ENCODE data around the gene MAP4K5.
"Not testable (repeated sequence)": the region's sequence is repeated elsewhere in the genome, so short reads cannot be mapped to it uniquely, and the experiment has no call there.

MAP4K5 gene

GRCh38 chr14:50532502-50533240 is at the start of gene MAP4K5:
Gene MAP4K5, minus strand, starts transcription at chr14:50532569. Its CDS starts 520 bp downstream, at chr14:50532049.
- DNase-seq (ENCODE audit: low read depth in 1 of 2, low spot score in 1 of 2): peak; percentile 79 to 84

DNA sequence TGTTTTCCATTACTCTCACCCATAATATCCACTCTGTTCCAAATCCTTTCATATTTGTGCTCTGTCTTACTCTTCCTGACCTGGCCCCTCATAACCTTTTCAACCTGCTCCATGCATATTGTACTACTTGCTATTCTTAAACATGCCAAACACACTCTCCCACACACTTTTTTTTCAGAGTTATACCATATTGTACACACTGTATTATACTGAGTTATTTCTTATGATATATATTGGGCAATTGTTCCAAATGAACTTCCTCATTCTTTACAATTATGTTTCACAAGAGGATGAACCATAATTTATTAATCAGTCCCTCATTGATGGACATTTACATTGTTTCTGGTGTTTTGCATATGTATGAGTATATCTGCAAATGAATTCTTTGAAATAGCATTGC is 46.1 kb upstream of the MAP4K5 start:
- no peak for DNase-seq (ENCODE audit: low read depth in 1 of 2, low spot score in 1 of 2)

GRCh38 chr14:50577982-50578381 is 45.6 kb upstream of the MAP4K5 start:
- no peak for DNase-seq (ENCODE audit: low read depth in 1 of 2, low spot score in 1 of 2)

GRCh38 chr14:50575769-50576168 is 43.4 kb upstream of the MAP4K5 start:
- no peak for DNase-seq (ENCODE audit: low read depth in 1 of 2, low spot score in 1 of 2)

DNA sequence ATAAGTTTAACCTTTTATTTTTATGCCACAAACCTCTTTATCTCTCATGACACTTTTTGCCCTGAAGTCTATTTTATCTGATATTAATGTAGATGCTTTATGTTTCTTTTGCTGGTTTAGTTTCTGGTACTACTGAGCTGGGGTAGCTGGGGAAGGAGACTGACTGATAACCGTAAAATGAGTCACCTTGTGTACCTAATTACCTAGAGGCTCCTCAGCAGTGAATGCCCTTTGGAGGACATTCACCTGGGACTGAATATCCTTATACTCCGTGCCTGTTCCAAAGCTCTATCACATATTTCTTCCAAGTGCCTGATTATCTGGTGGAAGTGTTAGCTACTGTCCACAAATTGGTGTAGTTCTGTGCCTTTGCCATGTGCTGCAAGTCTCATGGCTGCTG is 41.5 kb upstream of the MAP4K5 start:
- no peak for DNase-seq (ENCODE audit: low read depth in 1 of 2, low spot score in 1 of 2)

GRCh38 chr14:50569714-50570274 is 37.4 kb upstream of the MAP4K5 start:
- no peak for DNase-seq (ENCODE audit: low read depth in 1 of 2, low spot score in 1 of 2)

DNA sequence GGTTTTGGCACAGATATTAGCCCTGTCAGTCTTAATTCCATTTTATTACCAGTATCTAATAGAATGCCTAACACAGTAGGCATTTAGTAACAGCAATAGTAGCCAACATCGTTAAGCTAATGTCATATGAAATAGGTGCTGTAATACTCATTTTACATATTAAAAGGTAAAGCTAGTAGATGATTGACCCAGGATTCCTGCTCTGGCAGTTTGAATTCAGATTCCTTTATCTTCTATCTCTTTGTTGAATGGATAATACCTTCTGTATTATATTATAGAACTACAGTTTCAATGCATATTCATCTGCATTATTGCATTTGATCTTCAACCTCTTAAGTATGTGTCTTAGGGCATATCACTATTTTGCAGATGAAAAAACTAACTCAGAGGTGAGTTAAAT is 30.5 kb upstream of the MAP4K5 start:
- no peak for DNase-seq (ENCODE audit: low read depth in 1 of 2, low spot score in 1 of 2)

DNA sequence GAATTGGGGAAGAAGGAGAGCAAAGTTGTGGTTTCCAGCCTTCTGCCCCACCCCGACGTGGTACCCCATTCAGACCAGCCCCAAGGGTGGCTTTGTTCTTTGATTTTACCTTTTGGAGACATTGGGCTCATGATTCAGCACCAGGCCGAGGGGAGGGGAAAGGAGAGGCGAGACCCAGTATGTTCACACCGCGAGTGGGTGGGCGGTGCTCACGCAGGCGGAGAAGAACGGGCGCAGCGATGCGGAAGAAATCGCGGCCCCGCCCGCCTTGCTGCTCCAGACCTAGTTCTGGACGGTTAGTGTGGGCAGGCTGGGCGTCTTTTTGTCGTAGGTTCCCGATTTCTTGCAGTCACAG is 28.5 kb upstream of the MAP4K5 start:
- peak in 1 of 2 donors; percentile 38 for DNase-seq (ENCODE audit: low read depth in 1 of 2, low spot score in 1 of 2)

GRCh38 chr14:50559990-50560930 is 27.9 kb upstream of the MAP4K5 start, which contains the start of gene ATL1:
Gene ATL1, plus strand, starts transcription at chr14:50560145. Its CDS starts 121 bp downstream, at chr14:50560266.
- DNase-seq (ENCODE audit: low read depth in 1 of 2, low spot score in 1 of 2): peak in 1 of 2 donors; percentile 16

GRCh38 chr14:50552796-50553195 is 20.4 kb upstream of the MAP4K5 start:
- DNase-seq (ENCODE audit: low read depth in 1 of 2, low spot score in 1 of 2): not testable (repeated sequence)

DNA sequence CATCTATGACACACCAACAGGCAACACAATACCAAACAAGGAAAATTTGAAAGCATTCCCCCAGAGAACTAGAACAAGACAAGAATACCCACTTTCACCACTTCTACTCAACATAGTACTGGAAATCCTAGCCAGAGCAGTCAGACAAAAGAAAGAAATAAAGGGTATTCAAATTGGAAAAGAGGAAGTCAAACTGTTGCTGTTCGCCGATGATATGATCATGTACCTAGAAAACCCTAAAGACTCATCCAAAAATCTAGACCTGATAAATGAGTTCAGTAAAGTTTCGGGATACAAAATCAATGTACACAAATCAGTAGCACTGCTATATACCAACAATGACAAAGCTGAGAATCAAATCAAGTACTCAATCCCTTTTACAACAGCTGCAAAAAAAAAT is 19.5 kb upstream of the MAP4K5 start:
- no peak for DNase-seq (ENCODE audit: low read depth in 1 of 2, low spot score in 1 of 2)

- DNase-seq (ENCODE audit: low read depth in 1 of 2, low spot score in 1 of 2): no peak
Observed at GRCh38 chr14:50550294-50550693, 17.9 kb upstream of the MAP4K5 start.

DNA sequence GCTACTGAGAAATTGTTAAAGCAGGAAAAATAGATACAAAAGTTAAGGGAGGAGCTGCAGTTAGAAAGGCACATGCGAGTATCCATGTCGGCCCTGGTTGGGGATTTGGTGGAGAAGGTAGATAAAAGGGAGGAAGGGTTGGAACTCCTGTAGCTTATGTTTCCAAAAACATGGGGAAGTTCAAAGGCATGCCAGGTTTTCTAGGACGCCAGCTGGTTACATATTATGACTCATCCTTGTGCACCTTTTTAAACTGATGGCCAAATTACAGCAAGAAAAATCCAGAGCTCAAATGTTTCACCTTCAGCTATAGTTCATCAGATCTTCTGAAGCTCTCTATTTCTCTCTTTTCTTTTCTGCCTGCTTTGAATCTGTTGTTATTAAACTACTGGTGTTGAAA is 13.2 kb upstream of the MAP4K5 start:
- DNase-seq (ENCODE audit: low read depth in 1 of 2, low spot score in 1 of 2): no peak

- no peak for DNase-seq (ENCODE audit: low read depth in 1 of 2, low spot score in 1 of 2)
Observed at GRCh38 chr14:50544911-50545310, 12.5 kb upstream of the MAP4K5 start.

- DNase-seq (ENCODE audit: low read depth in 1 of 2, low spot score in 1 of 2): no peak
Observed at GRCh38 chr14:50542941-50543418, 10.6 kb upstream of the MAP4K5 start.

DNA sequence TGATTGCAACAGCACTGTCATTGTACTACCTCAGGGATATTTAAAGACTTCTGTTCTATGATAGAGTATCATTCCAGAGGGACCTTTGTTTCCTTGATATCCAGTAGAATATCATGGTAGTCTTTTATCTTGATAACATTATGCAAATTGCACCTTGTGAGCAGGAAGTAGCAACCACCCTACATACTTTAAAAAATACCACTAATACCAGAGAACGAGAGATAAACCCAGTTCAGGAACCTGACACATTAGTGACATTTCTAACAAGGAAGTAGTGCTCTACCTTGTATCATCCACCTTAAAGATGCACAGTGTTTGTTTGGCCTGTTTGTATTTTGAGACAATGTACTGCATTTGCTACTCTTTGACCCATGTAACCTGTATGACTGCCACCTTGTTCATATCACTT is 8.8 kb upstream of the MAP4K5 start:
- DNase-seq (ENCODE audit: low read depth in 1 of 2, low spot score in 1 of 2): no peak

- DNase-seq (ENCODE audit: low read depth in 1 of 2, low spot score in 1 of 2): no peak
Observed at GRCh38 chr14:50539051-50539450, 6.7 kb upstream of the MAP4K5 start.

DNA sequence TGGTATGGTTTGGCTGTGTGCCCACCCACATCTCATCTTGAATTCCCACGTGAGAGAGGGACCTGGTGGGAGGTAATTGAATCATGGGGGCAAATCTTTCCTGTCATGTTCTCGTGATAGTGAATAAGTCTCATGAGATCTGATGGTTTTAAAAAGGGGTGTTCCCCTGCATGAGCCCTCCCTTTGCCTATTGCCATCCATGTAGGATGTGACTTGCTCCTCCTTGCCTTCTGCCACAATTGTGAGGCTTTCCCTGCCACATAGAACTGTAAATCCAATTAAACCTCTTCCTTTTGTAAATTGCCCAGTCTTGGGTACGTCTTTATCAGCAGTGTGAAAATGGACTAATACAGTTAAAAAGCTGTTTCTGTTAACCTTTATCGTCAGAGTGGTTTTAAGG is 5.7 kb upstream of the MAP4K5 start:
- DNase-seq (ENCODE audit: low read depth in 1 of 2, low spot score in 1 of 2): not testable (repeated sequence)

GRCh38 chr14:50534997-50535396 is 2.6 kb upstream of the MAP4K5 start:
- no peak for DNase-seq (ENCODE audit: low read depth in 1 of 2, low spot score in 1 of 2)

DNA sequence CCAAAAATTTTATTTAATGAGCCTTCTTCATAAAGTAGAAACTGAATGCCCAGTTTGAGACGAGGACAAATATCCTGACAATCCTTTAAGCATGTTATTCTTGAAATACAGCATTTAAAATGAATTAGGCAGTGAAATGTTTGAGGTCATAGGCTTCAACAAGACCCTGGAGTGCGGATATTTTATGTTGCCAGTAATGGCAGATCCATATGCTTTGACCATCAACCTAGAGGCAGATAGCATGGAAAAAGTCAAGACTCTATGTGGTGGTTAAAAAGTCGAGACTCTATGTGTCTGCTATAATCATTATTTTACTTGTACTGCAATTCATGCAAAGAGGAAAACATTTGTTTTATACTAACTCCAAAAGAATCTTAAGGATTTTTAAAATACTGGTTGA is 2.0 kb upstream of the MAP4K5 start:
- DNase-seq (ENCODE audit: low read depth in 1 of 2, low spot score in 1 of 2): no peak

- no peak for DNase-seq (ENCODE audit: low read depth in 1 of 2, low spot score in 1 of 2)
Observed at GRCh38 chr14:50533806-50534205, 1.4 kb upstream of the MAP4K5 start.

DNA sequence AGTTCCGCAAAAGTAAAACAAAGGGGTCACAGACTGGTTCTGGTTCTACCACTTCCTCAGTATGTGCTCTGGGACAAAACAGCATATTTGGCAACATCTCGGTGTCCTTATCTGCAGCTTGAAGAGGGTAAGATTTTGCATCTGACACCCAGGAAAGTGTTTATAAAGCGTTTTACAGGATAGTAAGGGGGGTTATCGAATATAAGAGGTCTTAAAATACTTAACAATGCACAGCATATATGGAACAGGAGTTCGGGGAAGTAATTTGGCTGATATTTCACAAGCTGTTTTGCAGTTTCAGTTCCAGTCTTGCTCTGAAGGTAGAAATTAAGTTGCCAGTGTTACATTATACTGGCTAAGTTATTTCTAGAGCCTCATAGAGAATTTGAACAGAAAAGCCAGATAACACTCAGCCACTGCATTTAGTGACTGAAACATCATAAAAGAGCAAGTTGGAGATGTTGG is 904 bp upstream of the MAP4K5 start:
- no peak for DNase-seq (ENCODE audit: low read depth in 1 of 2, low spot score in 1 of 2)

Data from stimulated activated CD4-positive, alpha-beta T cell treated with anti-CD3 and anti-CD28 coated beads, Interleukin-15, amount 100 ng/mL, for 1 hour (primary cell).